ENCODE results near the gene AIG1. TPM values are rescaled to one million over a fixed set of nuclear protein-coding genes. Genes with fewer than 3 reads are reported as not detected.

AIG1 gene
- total and polyA plus RNA-seq, 4 donors = 19.9 to 31.7 (median 27.3) TPM

GRCh38 chr6:143125864-143126573 is 65.3 kb downstream of the AIG1 start:
- Histone ChIP-seq H3K4me1 (ENCODE audit: control insufficient read depth in 5 of 5, insufficient read depth in 5 of 5, low read length in 5 of 5) (peaks cover 0 to 4% (median 0%) of the 10 kb centered on the region in 5 donors), H3K9me3 (ENCODE audit: control insufficient read depth in 4 of 4, insufficient read depth in 3 of 4, low read length in 3 of 4) (peaks cover 0 to 6% (median 2%) of the 10 kb centered on the region in 4 donors), H3K27me3 (ENCODE audit: control insufficient read depth in 3 of 3, insufficient read depth in 3 of 3, low read length in 2 of 3) (no peaks in the 10 kb centered on the region), H3K9ac (ENCODE audit: insufficient read depth in 1 of 2, low read length in 2 of 2) (no peak overlapping the region), H3K27ac (ENCODE audit: low read depth in 1 of 2, low read length in 1 of 2) (no peak overlapping the region), H3K36me3 (ENCODE audit: control insufficient read depth in 4 of 4, insufficient read depth in 4 of 4, low read length in 4 of 4) (no peaks in the 10 kb centered on the region), H3K4me3 (no peak overlapping the region)
- no peak for ATAC-seq (ENCODE audit: insufficient read depth, low FRiP score)
- TF ChIP-seq CTCF (IDR thresholded peaks at IDR 0.05; ENCODE audit: control extremely low read depth, extremely low read depth) = no peak
- no peak for DNase-seq
- WGBS, 2 donors = 92 to 97% methylated on average over 12 of the region's 12 CpGs

- TF ChIP-seq CTCF (IDR thresholded peaks at IDR 0.05; ENCODE audit: control extremely low read depth, extremely low read depth) = no peak
- peaks cover 0 to 4% (median 0%) of the 10 kb centered on the region in 5 donors for H3K4me1 ChIP-seq (ENCODE audit: control insufficient read depth in 5 of 5, insufficient read depth in 5 of 5, low read length in 5 of 5)
- no peak overlapping the region for H3K9ac ChIP-seq (ENCODE audit: insufficient read depth in 1 of 2, low read length in 2 of 2)
- H3K4me3 ChIP-seq = no peak overlapping the region
- 93 to 97% methylated on average over 1 of the region's 1 CpG for WGBS, 2 donors
- no peak overlapping the region for H3K27ac ChIP-seq (ENCODE audit: low read depth in 1 of 2, low read length in 1 of 2)
- peaks cover 0 to 3% (median 0%) of the 10 kb centered on the region in 4 donors for H3K36me3 ChIP-seq (ENCODE audit: control insufficient read depth in 4 of 4, insufficient read depth in 4 of 4, low read length in 4 of 4)
- DNase-seq (no peak), ATAC-seq (ENCODE audit: insufficient read depth, low FRiP score) (no peak)
- no peaks in the 10 kb centered on the region for H3K27me3 ChIP-seq (ENCODE audit: control insufficient read depth in 3 of 3, insufficient read depth in 3 of 3, low read length in 2 of 3)
- peaks cover 2 to 7% (median 5%) of the 10 kb centered on the region in 4 donors for H3K9me3 ChIP-seq (ENCODE audit: control insufficient read depth in 4 of 4, insufficient read depth in 3 of 4, low read length in 3 of 4)
These were observed 65.9 kb downstream of the AIG1 start for GRCh38 chr6:143126574-143126941.

GRCh38 chr6:143127941-143128680 is 67.4 kb downstream of the AIG1 start:
- WGBS, 2 donors = 96 to 97% methylated on average over 3 of the region's 3 CpGs
- ATAC-seq (ENCODE audit: insufficient read depth, low FRiP score) = no peak
- H3K36me3 ChIP-seq (ENCODE audit: control insufficient read depth in 4 of 4, insufficient read depth in 4 of 4, low read length in 4 of 4) = peaks cover 0 to 6% (median 0%) of the 10 kb centered on the region in 4 donors
- H3K4me3 ChIP-seq = no peak overlapping the region
- TF ChIP-seq CTCF (IDR thresholded peaks at IDR 0.05; ENCODE audit: control extremely low read depth, extremely low read depth) = no peak
- H3K9ac ChIP-seq (ENCODE audit: insufficient read depth in 1 of 2, low read length in 2 of 2) = no peak overlapping the region
- no peaks in the 10 kb centered on the region for H3K4me1 ChIP-seq (ENCODE audit: control insufficient read depth in 5 of 5, insufficient read depth in 5 of 5, low read length in 5 of 5)
- H3K27me3 ChIP-seq (ENCODE audit: control insufficient read depth in 3 of 3, insufficient read depth in 3 of 3, low read length in 2 of 3) = no peaks in the 10 kb centered on the region
- no peak overlapping the region for H3K27ac ChIP-seq (ENCODE audit: low read depth in 1 of 2, low read length in 1 of 2)
- DNase-seq = no peak
- H3K9me3 ChIP-seq (ENCODE audit: control insufficient read depth in 4 of 4, insufficient read depth in 3 of 4, low read length in 3 of 4) = peaks cover 2 to 7% (median 5%) of the 10 kb centered on the region in 4 donors
